Progenitor cell of endocrine pancreas (in vitro differentiated cells): ENCODE data around the gene BTBD2. TPM values are rescaled to one million over a fixed set of nuclear protein-coding genes. Genes with fewer than 3 reads are reported as not detected.

ENCODE experiments used
- DNase-seq: peaks from one replicate; pipeline ENCODE4 v3.0.0; 2021; ENCODE audit warnings: low spot score; ENCODE audit not compliant: unreplicated experiment
- H3K27ac Mint-ChIP-seq: 2 replicates; pipeline ENCODE4 v1.8.0; 2021; ENCODE audit warnings: mild to moderate bottlenecking, moderate library complexity, mixed read lengths
- H3K27me3 Mint-ChIP-seq: 2 replicates; pipeline ENCODE4 v1.8.0; 2021; ENCODE audit warnings: mixed read lengths
- H3K36me3 Mint-ChIP-seq: 2 replicates; pipeline ENCODE4 v1.8.0; 2022; ENCODE audit warnings: mixed read lengths; ENCODE audit not compliant: insufficient read depth
- H3K4me1 Mint-ChIP-seq: 2 replicates; pipeline ENCODE4 v1.8.0; 2021; ENCODE audit warnings: low read depth, mixed read lengths
- H3K4me3 Mint-ChIP-seq: 2 replicates; pipeline ENCODE4 v1.8.0; 2021; ENCODE audit warnings: low read depth, mild to moderate bottlenecking, moderate library complexity, mixed read lengths
- H3K9me3 Mint-ChIP-seq: 2 replicates; pipeline ENCODE4 v1.8.0; 2021; ENCODE audit warnings: low read depth, mixed read lengths
- CTCF ChIP-seq: fragments of 200-600 bp; sonication (generic); IDR thresholded peaks from one replicate; pipeline ENCODE4 v1.5.0; 2021; ENCODE audit warnings: antibody characterized with exemption, mild to moderate bottlenecking; ENCODE audit not compliant: unreplicated experiment
- total RNA-seq: library from RNA; stranded (reverse); gene quantifications from 2 replicates; pipeline ENCODE4 v1.2.1, GENCODE V29; 2021

BTBD2 gene
- total RNA-seq, 1 donor from 2014 or later = 125 TPM

GRCh38 chr19:1950640-1951039 lies 64.9 kb downstream of the BTBD2 start:
- TF ChIP-seq CTCF = no peak
- Mint-ChIP-seq H3K27ac (no peak overlapping the region), H3K36me3 (peaks cover 3% of the 10 kb centered on the region), H3K4me1 (peaks cover 4% of the 10 kb centered on the region), H3K27me3 (no peaks in the 10 kb centered on the region), H3K4me3 (no peak overlapping the region), H3K9me3 (no peaks in the 10 kb centered on the region)
- DNase-seq = no peak

DNA sequence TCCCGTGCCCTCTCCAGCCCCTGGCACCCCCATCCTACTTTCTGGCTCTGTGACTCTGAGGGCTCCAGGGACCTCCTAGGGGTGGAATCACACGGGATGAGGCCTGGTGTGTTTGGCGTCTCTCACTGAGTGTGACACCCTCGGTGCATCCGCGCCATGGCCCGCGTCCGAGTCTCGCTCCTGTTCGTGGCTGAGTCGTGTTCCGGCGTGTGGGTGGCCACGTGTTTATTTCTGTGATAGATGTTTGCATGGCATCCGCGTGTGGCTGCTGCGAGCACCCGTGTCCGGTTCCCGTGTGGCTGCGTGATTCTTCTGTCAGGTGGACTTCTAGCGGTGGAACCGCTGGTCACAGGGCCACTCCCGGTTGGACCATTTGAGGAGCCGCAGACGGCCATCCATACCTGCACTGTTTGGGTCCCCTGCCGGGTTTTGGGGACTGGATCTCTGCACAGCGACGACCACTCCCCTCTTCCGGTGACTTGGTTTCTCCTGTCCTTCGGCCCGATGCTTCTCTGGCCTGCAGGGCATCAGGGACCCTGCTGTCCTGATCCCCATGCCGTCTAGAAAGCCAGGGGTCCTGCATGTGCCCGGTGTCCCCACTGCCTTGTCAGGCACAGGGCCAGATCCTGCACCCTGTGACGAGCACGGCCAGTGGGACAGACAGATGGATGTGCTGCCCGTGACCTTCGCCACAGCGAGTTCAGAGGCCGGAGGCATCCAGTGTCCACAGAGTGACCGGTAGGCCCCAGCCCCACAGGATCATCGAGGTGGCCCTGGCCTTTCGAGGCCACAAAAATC lies 66.0 kb downstream of the BTBD2 start:
- H3K4me1 Mint-ChIP-seq = peaks cover 4% of the 10 kb centered on the region
- no peak for DNase-seq
- no peak for TF ChIP-seq CTCF
- no peaks in the 10 kb centered on the region for H3K9me3 Mint-ChIP-seq
- H3K4me3 Mint-ChIP-seq = no peak overlapping the region
- no peak overlapping the region for H3K27ac Mint-ChIP-seq
- H3K36me3 Mint-ChIP-seq = peaks cover 3% of the 10 kb centered on the region
- H3K27me3 Mint-ChIP-seq = no peaks in the 10 kb centered on the region

- H3K27ac Mint-ChIP-seq = no peak overlapping the region
- no peak for TF ChIP-seq CTCF
- peaks cover 3% of the 10 kb centered on the region for H3K36me3 Mint-ChIP-seq
- no peaks in the 10 kb centered on the region for H3K27me3 Mint-ChIP-seq
- no peaks in the 10 kb centered on the region for H3K9me3 Mint-ChIP-seq
- H3K4me1 Mint-ChIP-seq = peaks cover 12% of the 10 kb centered on the region
- H3K4me3 Mint-ChIP-seq = no peak overlapping the region
- DNase-seq = no peak
These were observed 67.8 kb downstream of the BTBD2 start for GRCh38 chr19:1947651-1948209.

DNA sequence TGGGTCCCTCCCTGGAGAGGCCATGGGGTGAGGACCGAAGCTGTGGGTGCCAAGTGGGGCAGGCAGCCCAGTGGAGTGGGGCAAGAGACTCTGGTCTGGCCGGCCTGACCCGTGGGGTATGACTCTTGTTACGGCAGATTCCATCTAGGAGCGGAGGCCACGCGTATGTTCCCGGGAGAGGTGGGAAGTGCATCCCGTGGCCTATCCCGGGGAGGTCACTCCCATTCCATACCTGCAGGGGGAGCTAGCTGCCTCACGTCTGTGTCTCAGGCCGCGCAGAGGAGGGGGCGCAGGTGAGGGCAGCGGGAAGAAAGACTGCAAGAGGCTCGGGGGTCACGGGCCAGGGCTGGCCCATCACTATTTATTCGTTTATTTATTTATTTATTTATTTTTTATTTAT lies 69.6 kb downstream of the BTBD2 start:
- peak; percentile 34 for DNase-seq
- Mint-ChIP-seq H3K4me1 (peaks cover 13% of the 10 kb centered on the region), H3K9me3 (no peaks in the 10 kb centered on the region), H3K27me3 (no peaks in the 10 kb centered on the region), H3K36me3 (peaks cover 3% of the 10 kb centered on the region), H3K4me3 (no peak overlapping the region), H3K27ac (no peak overlapping the region)
- peak; percentile 68 for TF ChIP-seq CTCF

GRCh38 chr19:1944916-1945561 lies 70.5 kb downstream of the BTBD2 start:
- H3K27me3 Mint-ChIP-seq = no peaks in the 10 kb centered on the region
- TF ChIP-seq CTCF = no peak
- peaks cover 15% of the 10 kb centered on the region for H3K4me1 Mint-ChIP-seq
- peaks cover 1% of the 10 kb centered on the region for H3K36me3 Mint-ChIP-seq
- DNase-seq = no peak
- H3K27ac Mint-ChIP-seq = no peak overlapping the region
- no peaks in the 10 kb centered on the region for H3K9me3 Mint-ChIP-seq
- H3K4me3 Mint-ChIP-seq = no peak overlapping the region
